GM12864 (cell line): Measurements from ENCODE around the gene PRODH2.

Experiments used
- DNase-seq: peaks from one replicate; pipeline ENCODE4 v3.0.0-alpha.2; 2011; ENCODE audit warnings: low read depth
- H3K4me3 ChIP-seq: 2 replicates; pipeline ENCODE4 v1.5.1; 2011; ENCODE audit warnings: mild to moderate bottlenecking, low read depth, low read length, control low read depth
- CTCF ChIP-seq: IDR thresholded peaks from 2 replicates; pipeline ENCODE4 v1.5.1; 2011; ENCODE audit warnings: low read depth, mild to moderate bottlenecking, moderate library complexity, low read length, control low read depth, inconsistent platforms; ENCODE audit errors: missing control alignments

PRODH2 gene

GRCh38 chr19:35793381-35794165 is 19.1 kb downstream of the PRODH2 start:
- TF ChIP-seq CTCF: no peak
- DNase-seq: no peak
- H3K4me3 ChIP-seq: no peak overlapping the region

GRCh38 chr19:35792888-35793287 is 19.8 kb downstream of the PRODH2 start:
- H3K4me3 ChIP-seq: no peak overlapping the region
- DNase-seq: no peak
- TF ChIP-seq CTCF: no peak

- no peak overlapping the region for H3K4me3 ChIP-seq
- DNase-seq: no peak
- no peak for TF ChIP-seq CTCF
Observed at GRCh38 chr19:35792312-35792711, 20.3 kb downstream of the PRODH2 start.

- no peak for DNase-seq
- no peak overlapping the region for H3K4me3 ChIP-seq
- no peak for TF ChIP-seq CTCF
Observed at GRCh38 chr19:35791814-35792279, 20.8 kb downstream of the PRODH2 start.

- no peak overlapping the region for H3K4me3 ChIP-seq
- no peak for DNase-seq
- TF ChIP-seq CTCF: peak; percentile 42
Observed at GRCh38 chr19:35790981-35791813, 21.4 kb downstream of the PRODH2 start.

GRCh38 chr19:35789978-35790944 is 22.4 kb downstream of the PRODH2 start:
- no peak for TF ChIP-seq CTCF
- DNase-seq: no peak
- no peak overlapping the region for H3K4me3 ChIP-seq
